Measurements from ENCODE around the gene PRR30. TPM values are rescaled to one million over a fixed set of nuclear protein-coding genes. Genes with fewer than 3 reads are reported as not detected.
"Not testable (repeated sequence)": the region's sequence is repeated elsewhere in the genome, so short reads cannot be mapped to it uniquely, and the experiment has no call there.

The PRR30 gene
- total RNA-seq, 4 donors from 2014 or later, result not detected

GRCh38 chr2:27117995-27118524 lies 21.1 kb downstream of the PRR30 start:
- H3K27me3 ChIP-seq, result peaks cover 0 to 40% (median 0%) of the 10 kb centered on the region in 4 donors
- intact Hi-C loops (cut with DNase I), result no loop called here
- 51 to 70% methylated on average over 5 of the region's 14 CpGs for WGBS, 2 donors
- H3K4me3 ChIP-seq, result peak overlapping the region; percentile 34 to 67 (median 44)
- DNase-seq, result no peak
- no peak overlapping the region for H3K27ac ChIP-seq
- no peaks in the 10 kb centered on the region for H3K36me3 ChIP-seq
- H3K9me3 ChIP-seq, result no peaks in the 10 kb centered on the region
- TF ChIP-seq CTCF (IDR thresholded peaks at IDR 0.05) (no peak), POLR2A (IDR thresholded peaks at IDR 0.05) (no peak)
- H3K4me1 ChIP-seq, result peaks cover 0 to 18% (median 11%) of the 10 kb centered on the region in 3 donors

- H3K4me3 ChIP-seq, result no peak overlapping the region
- 57 to 60% methylated on average over 2 of the region's 2 CpGs for WGBS, 2 donors
- no peak for DNase-seq
- H3K9me3 ChIP-seq, result no peaks in the 10 kb centered on the region
- no peaks in the 10 kb centered on the region for H3K36me3 ChIP-seq
- no peak for TF ChIP-seq POLR2A (IDR thresholded peaks at IDR 0.05)
- no peak for TF ChIP-seq CTCF (IDR thresholded peaks at IDR 0.05)
- peaks cover 0 to 15% (median 11%) of the 10 kb centered on the region in 3 donors for H3K4me1 ChIP-seq
- no peak overlapping the region for H3K27ac ChIP-seq
- H3K27me3 ChIP-seq, result peaks cover 0 to 40% (median 0%) of the 10 kb centered on the region in 4 donors
- intact Hi-C loops (cut with DNase I), result no loop called here
These were observed 23.7 kb downstream of the PRR30 start for GRCh38 chr2:27115519-27115918.

GRCh38 chr2:27111392-27112078 lies 27.7 kb downstream of the PRR30 start:
- H3K27me3 ChIP-seq; DNase-seq; H3K4me1 ChIP-seq; intact Hi-C loops (cut with DNase I); H3K27ac ChIP-seq; H3K4me3 ChIP-seq; H3K36me3 ChIP-seq; H3K9me3 ChIP-seq: not testable (repeated sequence)
- no CpG with 5 or more reads among the region's 49 CpGs for WGBS, 2 donors

- H3K9me3 ChIP-seq; intact Hi-C loops (cut with DNase I); H3K36me3 ChIP-seq; H3K4me1 ChIP-seq; H3K27ac ChIP-seq; DNase-seq; H3K27me3 ChIP-seq; H3K4me3 ChIP-seq: not testable (repeated sequence)
- WGBS, 2 donors, result 83 to 89% methylated on average over 22 to 24 of the region's 24 CpGs
These were observed 28.4 kb downstream of the PRR30 start for GRCh38 chr2:27110603-27111352.

- intact Hi-C loops (cut with DNase I), result loop anchor here (10.0 kb wide), 1 partner anchor 166 kb away; the partner anchor contains the start of gene DNAJC5G
- WGBS, 2 donors, result 86 to 90% methylated on average over 3 of the region's 3 CpGs
- no peak overlapping the region for H3K27ac ChIP-seq
- peaks cover 0 to 11% (median 0%) of the 10 kb centered on the region in 4 donors for H3K27me3 ChIP-seq
- H3K36me3 ChIP-seq, result no peaks in the 10 kb centered on the region
- H3K4me1 ChIP-seq, result no peaks in the 10 kb centered on the region
- H3K9me3 ChIP-seq, result no peaks in the 10 kb centered on the region
- DNase-seq, result no peak
- H3K4me3 ChIP-seq, result no peak overlapping the region
- TF ChIP-seq POLR2A (IDR thresholded peaks at IDR 0.05) (no peak), CTCF (IDR thresholded peaks at IDR 0.05) (no peak)
These were observed 30.1 kb downstream of the PRR30 start for GRCh38 chr2:27109083-27109482.

- Histone ChIP-seq H3K4me3 (no peak overlapping the region), H3K36me3 (no peaks in the 10 kb centered on the region), H3K27me3 (peaks cover 0 to 16% (median 0%) of the 10 kb centered on the region in 4 donors), H3K9me3 (no peaks in the 10 kb centered on the region), H3K4me1 (no peaks in the 10 kb centered on the region), H3K27ac (no peak overlapping the region)
- WGBS, 2 donors, result 75 to 81% methylated on average over 2 of the region's 2 CpGs
- TF ChIP-seq POLR2A (IDR thresholded peaks at IDR 0.05) (no peak), CTCF (IDR thresholded peaks at IDR 0.05) (no peak)
- DNase-seq, result no peak
- intact Hi-C loops (cut with DNase I), result loop anchor here (10.0 kb wide), 1 partner anchor 167 kb away; the partner anchor contains the start of gene DNAJC5G
These were observed 31.0 kb downstream of the PRR30 start for GRCh38 chr2:27108221-27108620.
